Kidney capillary endothelial cell (primary cell): ENCODE measurements around the gene LRP10.
"Not testable (repeated sequence)": the region's sequence is repeated elsewhere in the genome, so short reads cannot be mapped to it uniquely, and the experiment has no call there.

Experiments used
- DNase-seq: peaks from one replicate; pipeline ENCODE4 v3.0.0-alpha.2; 2018; ENCODE audit warnings: low spot score

Gene LRP10

GRCh38 chr14:22843123-22843925, 28.2 kb upstream of the LRP10 start:
- DNase-seq, result no peak

- no peak for DNase-seq
These were observed 27.1 kb upstream of the LRP10 start for GRCh38 chr14:22844221-22845102.

GRCh38 chr14:22845103-22845394, 26.5 kb upstream of the LRP10 start:
- DNase-seq, result no peak

GRCh38 chr14:22845821-22846625, 25.5 kb upstream of the LRP10 start:
- DNase-seq, result no peak

GRCh38 chr14:22846811-22847307, 24.7 kb upstream of the LRP10 start:
- no peak for DNase-seq

GRCh38 chr14:22847661-22848341, 23.7 kb upstream of the LRP10 start:
- no peak for DNase-seq

- peak; percentile 73 for DNase-seq
These were observed 23.0 kb upstream of the LRP10 start for GRCh38 chr14:22848351-22849164.

GRCh38 chr14:22849212-22849819, 22.2 kb upstream of the LRP10 start:
- no peak for DNase-seq

GRCh38 chr14:22850944-22851764, 20.4 kb upstream of the LRP10 start:
- DNase-seq, result peak; percentile 99

GRCh38 chr14:22852178-22852577, 19.4 kb upstream of the LRP10 start:
- DNase-seq, result not testable (repeated sequence)

GRCh38 chr14:22852599-22852939, 19.0 kb upstream of the LRP10 start:
- no peak for DNase-seq

- DNase-seq, result peak; percentile 80
These were observed 18.4 kb upstream of the LRP10 start for GRCh38 chr14:22852940-22853767.

GRCh38 chr14:22854296-22854695, 17.2 kb upstream of the LRP10 start:
- not testable (repeated sequence) for DNase-seq

GRCh38 chr14:22854963-22855724, 16.4 kb upstream of the LRP10 start:
- no peak for DNase-seq

- DNase-seq, result no peak
These were observed 15.1 kb upstream of the LRP10 start for GRCh38 chr14:22856428-22856827.

- DNase-seq, result not testable (repeated sequence)
These were observed 11.2 kb upstream of the LRP10 start for GRCh38 chr14:22860377-22860776.

GRCh38 chr14:22861651-22862050, 9.9 kb upstream of the LRP10 start:
- DNase-seq, result no peak

GRCh38 chr14:22864979-22865378, 6.6 kb upstream of the LRP10 start:
- no peak for DNase-seq
